ENCODE measurements around the gene TMEFF2. TPM values are rescaled to one million over a fixed set of nuclear protein-coding genes. Genes with fewer than 3 reads are reported as not detected.

TMEFF2 gene
- polyA plus RNA-seq, 1 of the 3 experiments (the other 2 are of a cell fraction) = 5.4 TPM

DNA sequence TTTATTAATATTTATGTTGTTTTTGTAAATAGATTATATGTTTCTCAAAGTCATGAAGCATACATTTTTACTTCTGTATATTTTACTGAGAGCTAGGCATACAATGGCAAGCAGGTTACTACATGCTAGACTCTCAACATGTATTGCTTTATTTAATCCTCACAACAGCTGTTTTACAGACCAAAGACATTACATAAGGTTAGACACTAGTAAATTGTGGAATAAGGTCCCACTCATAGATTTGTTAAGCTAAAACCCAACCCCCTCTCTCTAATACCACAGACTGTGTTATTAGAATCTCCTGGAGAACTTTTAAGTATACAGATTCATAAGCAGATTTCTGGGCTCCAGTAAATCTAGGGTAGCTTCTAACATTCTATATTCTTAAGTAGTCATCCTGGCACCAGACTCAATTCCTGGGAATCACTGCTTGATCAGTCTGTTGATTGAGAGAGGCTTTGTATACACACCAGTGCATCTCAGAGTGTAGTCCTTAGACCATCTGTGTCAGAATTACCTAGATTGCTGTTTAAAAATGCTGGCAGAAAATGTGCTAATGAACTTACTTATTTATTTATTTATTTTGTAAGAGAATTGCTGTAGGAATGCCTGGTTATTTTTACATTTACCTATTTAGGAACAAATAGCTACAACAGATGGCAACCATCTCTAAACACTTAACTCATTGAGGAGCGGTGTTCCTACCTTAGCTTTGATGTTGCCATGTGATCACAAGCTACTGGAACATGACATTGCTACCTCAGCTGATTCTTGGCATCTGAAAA is 194.3 kb downstream of the TMEFF2 start (continued):
- no peak for TF ChIP-seq MAX (IDR thresholded peaks at IDR 0.05; ENCODE audit: low read depth)

DNA sequence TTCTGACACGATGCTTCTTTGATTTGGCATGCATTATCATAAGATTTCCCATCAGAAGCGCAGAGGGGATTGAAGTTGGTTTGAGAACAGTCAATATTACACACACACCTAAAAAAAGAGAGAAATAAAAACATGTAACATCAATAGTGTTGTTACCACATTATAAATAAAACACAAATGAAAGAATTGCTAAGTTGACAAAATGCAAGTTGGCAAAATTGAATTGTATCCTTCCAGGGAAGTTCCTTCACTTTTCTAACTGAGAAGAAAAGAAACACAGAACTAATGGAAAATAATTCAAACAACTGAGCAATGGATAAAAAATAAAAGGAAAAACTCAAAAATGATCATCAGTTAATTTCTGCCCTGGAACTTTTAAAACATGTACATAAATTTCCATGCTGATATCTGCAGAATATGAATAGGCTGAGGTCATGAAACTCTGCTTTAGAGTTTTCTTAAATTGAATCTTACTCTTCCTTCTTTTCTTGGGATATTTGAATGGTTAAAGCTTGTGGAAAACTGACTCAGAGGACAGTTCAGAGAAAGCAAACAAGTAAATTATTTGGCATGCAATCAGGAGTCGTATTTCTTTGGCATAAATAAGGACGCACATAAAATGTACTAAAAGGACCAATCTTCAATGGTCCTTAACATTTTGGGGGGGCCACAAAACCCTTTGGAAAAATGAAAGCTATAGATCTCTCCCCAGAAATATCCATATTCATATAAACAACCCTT is 195.5 kb downstream of the TMEFF2 start:
- DNase-seq = no peak
- Histone ChIP-seq H3K4me1 (ENCODE audit: control insufficient read depth in 1 of 2, insufficient read depth in 2 of 2, low read depth in 1 of 2, low read length in 1 of 2) (no peaks in the 10 kb centered on the region; a peak in 1 of 4 replicates), H3K27me3 (ENCODE audit: insufficient read depth) (no peaks in the 10 kb centered on the region), H3F3A (replicated peaks; ENCODE audit: insufficient read depth) (no peaks in the 10 kb centered on the region), H3K4me3 (ENCODE audit: low read depth in 2 of 2, low read length in 1 of 2) (no peak overlapping the region), H3K9me2 (no peaks in the 10 kb centered on the region), H2AFZ (ENCODE audit: low read depth) (peak overlapping the region; percentile 48; the same call in 1 of the 2 replicates), H3K9me3 (no peaks in the 10 kb centered on the region), H3K79me2 (ENCODE audit: insufficient read depth) (no peaks in the 10 kb centered on the region), H3K4me2 (no peak overlapping the region), H3K27ac (ENCODE audit: low read depth in 2 of 2, low read length in 1 of 2) (no peak overlapping the region), H3K36me3 (replicated peaks in 1 of 2; ENCODE audit: control insufficient read depth in 1 of 2, insufficient read depth in 2 of 2, low read length in 1 of 2) (no peaks in the 10 kb centered on the region), H3K9ac (no peak overlapping the region), H4K20me1 (ENCODE audit: insufficient read depth) (no peaks in the 10 kb centered on the region)
- TF ChIP-seq YY1 (IDR thresholded peaks at IDR 0.05; ENCODE audit: low read depth) = no peak
- no peak for TF ChIP-seq MEF2A (IDR thresholded peaks at IDR 0.05; ENCODE audit: borderline replicate concordance, low read depth)
- CTCF ChIA-PET = no interaction called here
- WGBS (ENCODE audit: low lambda C conversion rate) = 86% methylated on average over 4 of the region's 4 CpGs
- POLR2A ChIA-PET = no interaction called here

GRCh38 chr2:191995285-191995684 is 199.4 kb downstream of the TMEFF2 start:
- Histone ChIP-seq H2AFZ (ENCODE audit: low read depth) (0 out of 2 replicates have a peak overlapping the region, but pooled peaks have one; percentile 37), H3K27ac (ENCODE audit: low read depth in 2 of 2, low read length in 1 of 2) (no peak overlapping the region), H3K4me3 (ENCODE audit: low read depth in 2 of 2, low read length in 1 of 2) (no peak overlapping the region), H3K4me2 (no peak overlapping the region), H3K9me2 (no peaks in the 10 kb centered on the region), H3K9ac (no peak overlapping the region), H3K36me3 (replicated peaks in 1 of 2; ENCODE audit: control insufficient read depth in 1 of 2, insufficient read depth in 2 of 2, low read length in 1 of 2) (no peaks in the 10 kb centered on the region), H3K4me1 (ENCODE audit: control insufficient read depth in 1 of 2, insufficient read depth in 2 of 2, low read depth in 1 of 2, low read length in 1 of 2) (no peaks in the 10 kb centered on the region; a peak in 1 of 4 replicates), H3K27me3 (ENCODE audit: insufficient read depth) (no peaks in the 10 kb centered on the region), H3F3A (replicated peaks; ENCODE audit: insufficient read depth) (no peaks in the 10 kb centered on the region), H4K20me1 (ENCODE audit: insufficient read depth) (no peaks in the 10 kb centered on the region), H3K9me3 (no peaks in the 10 kb centered on the region), H3K79me2 (ENCODE audit: insufficient read depth) (no peaks in the 10 kb centered on the region)
- no peak for TF ChIP-seq SIN3A (IDR thresholded peaks at IDR 0.05; ENCODE audit: borderline replicate concordance, low read depth, low read length)
- 56% methylated on average over 2 of the region's 2 CpGs for WGBS (ENCODE audit: low lambda C conversion rate)
- ChIA-PET CTCF (no interaction called here), POLR2A (no interaction called here)
- no peak for DNase-seq

- TF ChIP-seq TEAD4 (IDR thresholded peaks at IDR 0.05; ENCODE audit: borderline replicate concordance, insufficient read depth) (no peak), EZH2phosphoT487 (IDR thresholded peaks at IDR 0.05; ENCODE audit: borderline replicate concordance, low read depth) (no peak), NFIC (IDR thresholded peaks at IDR 0.05; ENCODE audit: borderline replicate concordance) (no peak), FOSL2 (IDR thresholded peaks at IDR 0.05; ENCODE audit: borderline replicate concordance, low read depth) (no peak), YY1 (IDR thresholded peaks at IDR 0.05; ENCODE audit: low read depth) (no peak), TCF12 (IDR thresholded peaks at IDR 0.05) (no peak), FOXJ3 (CRISPR knock-in tag; IDR thresholded peaks at IDR 0.05) (no peak), TAF1 (IDR thresholded peaks at IDR 0.05; ENCODE audit: borderline replicate concordance, low read depth, low read length) (no peak), MXI1 (IDR thresholded peaks at IDR 0.05; ENCODE audit: low read depth, low read length) (no peak)
- TF ChIP-seq, protein P1, sequence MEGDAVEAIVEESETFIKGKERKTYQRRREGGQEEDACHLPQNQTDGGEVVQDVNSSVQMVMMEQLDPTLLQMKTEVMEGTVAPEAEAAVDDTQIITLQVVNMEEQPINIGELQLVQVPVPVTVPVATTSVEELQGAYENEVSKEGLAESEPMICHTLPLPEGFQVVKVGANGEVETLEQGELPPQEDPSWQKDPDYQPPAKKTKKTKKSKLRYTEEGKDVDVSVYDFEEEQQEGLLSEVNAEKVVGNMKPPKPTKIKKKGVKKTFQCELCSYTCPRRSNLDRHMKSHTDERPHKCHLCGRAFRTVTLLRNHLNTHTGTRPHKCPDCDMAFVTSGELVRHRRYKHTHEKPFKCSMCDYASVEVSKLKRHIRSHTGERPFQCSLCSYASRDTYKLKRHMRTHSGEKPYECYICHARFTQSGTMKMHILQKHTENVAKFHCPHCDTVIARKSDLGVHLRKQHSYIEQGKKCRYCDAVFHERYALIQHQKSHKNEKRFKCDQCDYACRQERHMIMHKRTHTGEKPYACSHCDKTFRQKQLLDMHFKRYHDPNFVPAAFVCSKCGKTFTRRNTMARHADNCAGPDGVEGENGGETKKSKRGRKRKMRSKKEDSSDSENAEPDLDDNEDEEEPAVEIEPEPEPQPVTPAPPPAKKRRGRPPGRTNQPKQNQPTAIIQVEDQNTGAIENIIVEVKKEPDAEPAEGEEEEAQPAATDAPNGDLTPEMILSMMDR (IDR thresholded peaks at IDR 0.05) = no peak
- TF ChIP-seq, protein P2, sequence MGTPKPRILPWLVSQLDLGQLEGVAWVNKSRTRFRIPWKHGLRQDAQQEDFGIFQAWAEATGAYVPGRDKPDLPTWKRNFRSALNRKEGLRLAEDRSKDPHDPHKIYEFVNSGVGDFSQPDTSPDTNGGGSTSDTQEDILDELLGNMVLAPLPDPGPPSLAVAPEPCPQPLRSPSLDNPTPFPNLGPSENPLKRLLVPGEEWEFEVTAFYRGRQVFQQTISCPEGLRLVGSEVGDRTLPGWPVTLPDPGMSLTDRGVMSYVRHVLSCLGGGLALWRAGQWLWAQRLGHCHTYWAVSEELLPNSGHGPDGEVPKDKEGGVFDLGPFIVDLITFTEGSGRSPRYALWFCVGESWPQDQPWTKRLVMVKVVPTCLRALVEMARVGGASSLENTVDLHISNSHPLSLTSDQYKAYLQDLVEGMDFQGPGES (IDR thresholded peaks at IDR 0.05; ENCODE audit: low read depth, low read length) = no peak
- H3K9ac ChIP-seq = no peak overlapping the region
- no peaks in the 10 kb centered on the region; a peak in 1 of 4 replicates for H3K4me1 ChIP-seq (ENCODE audit: control insufficient read depth in 1 of 2, insufficient read depth in 2 of 2, low read depth in 1 of 2, low read length in 1 of 2)
- H3K9me2 ChIP-seq = no peaks in the 10 kb centered on the region
- no peaks in the 10 kb centered on the region for H3F3A ChIP-seq (replicated peaks; ENCODE audit: insufficient read depth)
- CTCF ChIA-PET = no interaction called here
- no peak overlapping the region for H3K27ac ChIP-seq (ENCODE audit: low read depth in 2 of 2, low read length in 1 of 2)
- POLR2A ChIA-PET = no interaction called here
- H3K4me2 ChIP-seq = no peak overlapping the region
- no peak overlapping the region for H2AFZ ChIP-seq (ENCODE audit: low read depth)
- no peak overlapping the region for H3K4me3 ChIP-seq (ENCODE audit: low read depth in 2 of 2, low read length in 1 of 2)
- H3K9me3 ChIP-seq = no peaks in the 10 kb centered on the region
- no peaks in the 10 kb centered on the region for H3K36me3 ChIP-seq (replicated peaks in 1 of 2; ENCODE audit: control insufficient read depth in 1 of 2, insufficient read depth in 2 of 2, low read length in 1 of 2)
- H4K20me1 ChIP-seq (ENCODE audit: insufficient read depth) = no peaks in the 10 kb centered on the region
- no peaks in the 10 kb centered on the region for H3K27me3 ChIP-seq (ENCODE audit: insufficient read depth)
- 86% methylated on average over 2 of the region's 2 CpGs for WGBS (ENCODE audit: low lambda C conversion rate)
- H3K79me2 ChIP-seq (ENCODE audit: insufficient read depth) = no peaks in the 10 kb centered on the region
- no peak for DNase-seq
Measured at GRCh38 chr2:191994749-191995148, 200.0 kb downstream of the TMEFF2 start.
